Measurements from ENCODE around the gene SUMO4. TPM values are rescaled to one million over a fixed set of nuclear protein-coding genes. Genes with fewer than 3 reads are reported as not detected.

The SUMO4 gene
- total and polyA plus RNA-seq, 2 donors (not counting 1 experiment from before 2014, with no cell fraction given), result 2.1 TPM; not detected in 1

GRCh38 chr6:149428606-149429005 lies 28.5 kb downstream of the SUMO4 start:
- no peak for DNase-seq (ENCODE audit: low read depth in 2 of 2)
- no peaks in the 10 kb centered on the region for H3K79me2 ChIP-seq (ENCODE audit: control insufficient read depth, insufficient read depth, low read length)
- no peaks in the 10 kb centered on the region for H3K36me3 ChIP-seq (ENCODE audit: control insufficient read depth, insufficient read depth, low read length)
- H3K9ac ChIP-seq (ENCODE audit: insufficient read depth, low read length), result no peak overlapping the region
- peaks cover 1% of the 10 kb centered on the region for H3K4me1 ChIP-seq (ENCODE audit: control insufficient read depth, extremely low read depth, insufficient read depth, low read length)
- no peak overlapping the region for H3K4me2 ChIP-seq (ENCODE audit: extremely low read depth, insufficient read depth, low read length)
- H3K27me3 ChIP-seq (ENCODE audit: control insufficient read depth, insufficient read depth, low read length), result no peaks in the 10 kb centered on the region
- H3K27ac ChIP-seq (ENCODE audit: insufficient read depth, low read length), result no peak overlapping the region
- no peaks in the 10 kb centered on the region for H3K9me3 ChIP-seq (ENCODE audit: control insufficient read depth, insufficient read depth, low read depth, low read length)
- H3K4me3 ChIP-seq (replicated peaks in 1 of 4; ENCODE audit: control extremely low read depth in 1 of 4, insufficient read depth in 1 of 4, low read depth in 3 of 4, low read length in 4 of 4), result no peak overlapping the region
- no peak overlapping the region for H2AFZ ChIP-seq (ENCODE audit: low read length)
- TF ChIP-seq CTCF (conservative IDR thresholded peaks at IDR 0.05 in 1 of 2, IDR thresholded peaks at IDR 0.05 in 1 of 2; ENCODE audit: low read depth in 1 of 2, low read length in 2 of 2), result no peak
- TF ChIP-seq EZH2 (IDR thresholded peaks at IDR 0.05; ENCODE audit: low read length, missing control alignments), result no peak
- no peaks in the 10 kb centered on the region for H4K20me1 ChIP-seq (ENCODE audit: control insufficient read depth, extremely low read depth, insufficient read depth, low read length)

- no peaks in the 10 kb centered on the region for H4K20me1 ChIP-seq (ENCODE audit: control insufficient read depth, extremely low read depth, insufficient read depth, low read length)
- H3K9ac ChIP-seq (ENCODE audit: insufficient read depth, low read length), result no peak overlapping the region
- H3K36me3 ChIP-seq (ENCODE audit: control insufficient read depth, insufficient read depth, low read length), result no peaks in the 10 kb centered on the region
- DNase-seq (ENCODE audit: low read depth in 2 of 2), result no peak
- H3K4me3 ChIP-seq (replicated peaks in 1 of 4; ENCODE audit: control extremely low read depth in 1 of 4, insufficient read depth in 1 of 4, low read depth in 3 of 4, low read length in 4 of 4), result no peak overlapping the region
- H3K27me3 ChIP-seq (ENCODE audit: control insufficient read depth, insufficient read depth, low read length), result no peaks in the 10 kb centered on the region
- no peak overlapping the region for H2AFZ ChIP-seq (ENCODE audit: low read length)
- H3K27ac ChIP-seq (ENCODE audit: insufficient read depth, low read length), result no peak overlapping the region
- no peaks in the 10 kb centered on the region for H3K79me2 ChIP-seq (ENCODE audit: control insufficient read depth, insufficient read depth, low read length)
- H3K4me2 ChIP-seq (ENCODE audit: extremely low read depth, insufficient read depth, low read length), result no peak overlapping the region
- H3K4me1 ChIP-seq (ENCODE audit: control insufficient read depth, extremely low read depth, insufficient read depth, low read length), result no peaks in the 10 kb centered on the region
- TF ChIP-seq EZH2 (IDR thresholded peaks at IDR 0.05; ENCODE audit: low read length, missing control alignments), result no peak
- no peak for TF ChIP-seq CTCF (conservative IDR thresholded peaks at IDR 0.05 in 1 of 2, IDR thresholded peaks at IDR 0.05 in 1 of 2; ENCODE audit: low read depth in 1 of 2, low read length in 2 of 2)
- no peaks in the 10 kb centered on the region for H3K9me3 ChIP-seq (ENCODE audit: control insufficient read depth, insufficient read depth, low read depth, low read length)
Measured at GRCh38 chr6:149429427-149430360, 29.6 kb downstream of the SUMO4 start.

GRCh38 chr6:149431905-149432775 lies 32.1 kb downstream of the SUMO4 start:
- no peaks in the 10 kb centered on the region for H3K79me2 ChIP-seq (ENCODE audit: control insufficient read depth, insufficient read depth, low read length)
- H3K9me3 ChIP-seq (ENCODE audit: control insufficient read depth, insufficient read depth, low read depth, low read length), result no peaks in the 10 kb centered on the region
- peak overlapping the region; percentile 30 for H2AFZ ChIP-seq (ENCODE audit: low read length)
- H3K4me1 ChIP-seq (ENCODE audit: control insufficient read depth, extremely low read depth, insufficient read depth, low read length), result no peaks in the 10 kb centered on the region
- no peak overlapping the region for H3K27ac ChIP-seq (ENCODE audit: insufficient read depth, low read length)
- H3K4me2 ChIP-seq (ENCODE audit: extremely low read depth, insufficient read depth, low read length), result peak overlapping the region; percentile 78
- H3K36me3 ChIP-seq (ENCODE audit: control insufficient read depth, insufficient read depth, low read length), result no peaks in the 10 kb centered on the region
- TF ChIP-seq EZH2 (IDR thresholded peaks at IDR 0.05; ENCODE audit: low read length, missing control alignments) (no peak), CTCF (conservative IDR thresholded peaks at IDR 0.05 in 1 of 2, IDR thresholded peaks at IDR 0.05 in 1 of 2; ENCODE audit: low read depth in 1 of 2, low read length in 2 of 2) (peak; percentile 87 to 94)
- no peaks in the 10 kb centered on the region for H3K27me3 ChIP-seq (ENCODE audit: control insufficient read depth, insufficient read depth, low read length)
- H3K4me3 ChIP-seq (replicated peaks in 1 of 4; ENCODE audit: control extremely low read depth in 1 of 4, insufficient read depth in 1 of 4, low read depth in 3 of 4, low read length in 4 of 4), result no peak overlapping the region
- H4K20me1 ChIP-seq (ENCODE audit: control insufficient read depth, extremely low read depth, insufficient read depth, low read length), result no peaks in the 10 kb centered on the region
- no peak overlapping the region for H3K9ac ChIP-seq (ENCODE audit: insufficient read depth, low read length)
- DNase-seq (ENCODE audit: low read depth in 2 of 2), result peak; percentile 60 to 83
